A673 (cell line): Measurements from ENCODE around the gene HPCAL1.

Source experiments
- CTCF ChIP-seq: fragments of 300-800, 200-600 bp; sonication (generic); conservative IDR thresholded peaks from 2 replicates; pipeline ENCODE4 v1.5.1; 2017; ENCODE audit warnings: low read depth, mild to moderate bottlenecking, antibody characterized with exemption, low read length, moderate library complexity, mixed read lengths
- EZH2 ChIP-seq: fragments of 200-600 bp; sonication (generic); IDR thresholded peaks from 2 replicates; pipeline ENCODE4 v1.6.1; 2017; ENCODE audit warnings: borderline replicate concordance, low read depth, mild to moderate bottlenecking, mixed read lengths, antibody characterized with exemption, low read length; ENCODE audit not compliant: poor library complexity, severe bottlenecking

- TF ChIP-seq EZH2 = no peak
- no peak for TF ChIP-seq CTCF
These were observed 53.7 kb downstream of the HPCAL1 start for GRCh38 chr2:10356439-10356811.
